Measurements from ENCODE around the gene RAD51C. TPM values are rescaled to one million over a fixed set of nuclear protein-coding genes. Genes with fewer than 3 reads are reported as not detected.

Gene RAD51C
- total and polyA plus RNA-seq, 10 of the 15 experiments (the other 5 are each of a cell fraction or from before 2014, with no cell fraction given) = 59.6 to 267 (median 106) TPM

GRCh38 chr17:58722696-58723095, 30.3 kb downstream of the RAD51C start:
- H3K9me3 ChIP-seq (replicated peaks; ENCODE audit: control insufficient read depth, insufficient read depth, low read length) = no peaks in the 10 kb centered on the region
- TF ChIP-seq PAX8 (IDR thresholded peaks at IDR 0.05) (no peak), EZH2 (IDR thresholded peaks at IDR 0.05; ENCODE audit: borderline replicate concordance, control insufficient read depth, low read depth, low read length) (no peak), MEF2B (IDR thresholded peaks at IDR 0.05; ENCODE audit: partially characterized antibody, poor library complexity, severe bottlenecking) (no peak), ATF7 (IDR thresholded peaks at IDR 0.05; ENCODE audit: low read depth) (no peak), CEBPB (IDR thresholded peaks at IDR 0.05; ENCODE audit: borderline replicate concordance in 1 of 2, low read depth in 2 of 2, low read length in 2 of 2) (no peak), TAF1 (IDR thresholded peaks at IDR 0.05; ENCODE audit: borderline replicate concordance, low read depth, low read length) (no peak), ZNF24 (IDR thresholded peaks at IDR 0.05) (no peak), RCOR1 (conservative IDR thresholded peaks at IDR 0.05; ENCODE audit: low read depth, low read length) (no peak), ETV6 (conservative IDR thresholded peaks at IDR 0.05 in 1 of 2, IDR thresholded peaks at IDR 0.05 in 1 of 2; ENCODE audit: borderline replicate concordance in 1 of 2, low read depth in 1 of 2) (no peak), TARDBP (IDR thresholded peaks at IDR 0.05; ENCODE audit: borderline replicate concordance) (no peak)
- in situ Hi-C loops (cut with MboI) (no loop called here), intact Hi-C loops (cut with micrococcal nuclease; ENCODE audit: unreplicated experiment) (no loop called here)
- FAIRE-seq = no peak
- no peaks in the 10 kb centered on the region for H3K79me2 ChIP-seq (ENCODE audit: control insufficient read depth, insufficient read depth, low read length)
- no peaks in the 10 kb centered on the region for H3K4me1 ChIP-seq (ENCODE audit: control insufficient read depth, insufficient read depth, low read length)
- H3K9ac ChIP-seq (ENCODE audit: control insufficient read depth, insufficient read depth, low read length) = no peak overlapping the region
- SMC1A ChIA-PET (ENCODE audit: uncharacterized antibody, unreplicated experiment) = no interaction called here
- no peak for DNase-seq (ENCODE audit: low read depth, low spot score)
- H2AFZ ChIP-seq (ENCODE audit: control insufficient read depth, low read depth, low read length) = no peak overlapping the region
- no peaks in the 10 kb centered on the region for H3K27me3 ChIP-seq (replicated peaks in 1 of 2; ENCODE audit: control insufficient read depth in 2 of 2, insufficient read depth in 2 of 2, low read length in 1 of 2)
- H3K4me2 ChIP-seq (ENCODE audit: control insufficient read depth, insufficient read depth) = no peak overlapping the region
- RAD21 ChIA-PET (ENCODE audit: unreplicated experiment) = no interaction called here
- 100% methylated on average over 2 of the region's 2 CpGs for WGBS (ENCODE audit: insufficient coverage, insufficient replicate concordance, low lambda C conversion rate, missing lambda C conversion rate)
- POLR2A ChIA-PET = no interaction called here
- no peaks in the 10 kb centered on the region for H4K20me1 ChIP-seq (ENCODE audit: control insufficient read depth, insufficient read depth)
- CTCF ChIA-PET = no interaction called here
- no TSS peak for BruUV-seq (replicated peaks)
- no peak; the same call in 2 of the 3 replicates for ATAC-seq
- H3K36me3 ChIP-seq (ENCODE audit: control insufficient read depth in 2 of 2, insufficient read depth in 2 of 2, low read length in 1 of 2) = peaks cover 1 to 10% of the 10 kb centered on the region in 2 experiments; a peak in 2 of 4 replicates
- no peak overlapping the region for H3K27ac ChIP-seq (ENCODE audit: control insufficient read depth, insufficient read depth)
- no peak overlapping the region for H3K4me3 ChIP-seq

Data from GM12878 (cell line).